ENCODE data around the gene PLXDC2. TPM values are rescaled to one million over a fixed set of nuclear protein-coding genes. Genes with fewer than 3 reads are reported as not detected.

Gene PLXDC2
- total and polyA plus RNA-seq, 2 donors (not counting 1 experiment from before 2014, with no cell fraction given): 4.2 to 5.1 TPM

DNA sequence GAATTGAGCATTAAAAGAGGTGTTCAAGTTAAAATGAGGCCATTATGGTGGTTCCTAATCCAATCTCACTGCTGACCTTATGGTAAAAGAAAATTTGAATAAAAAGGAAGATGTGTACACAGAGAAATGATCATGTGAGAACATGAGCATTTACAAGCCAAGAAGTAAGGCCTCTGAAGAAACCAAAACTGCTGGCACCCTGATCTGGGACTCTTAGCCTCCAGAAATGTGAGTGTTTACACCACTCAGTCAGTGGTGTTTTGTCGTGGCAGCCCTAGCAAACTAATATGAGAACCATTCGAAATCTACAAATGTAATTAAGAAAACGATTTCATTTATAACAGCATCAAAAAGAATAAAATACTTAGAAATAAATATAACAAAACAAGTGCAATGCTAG lies 6.8 kb upstream of the PLXDC2 start:
- H3K27me3 ChIP-seq (ENCODE audit: control insufficient read depth, insufficient read depth, low read length): no peaks in the 10 kb centered on the region
- H3K79me2 ChIP-seq (ENCODE audit: control insufficient read depth, insufficient read depth, low read length): no peaks in the 10 kb centered on the region
- DNase-seq (ENCODE audit: low read depth in 2 of 2): no peak
- H4K20me1 ChIP-seq (ENCODE audit: control insufficient read depth, extremely low read depth, insufficient read depth, low read length): no peaks in the 10 kb centered on the region
- H3K9me3 ChIP-seq (ENCODE audit: control insufficient read depth, insufficient read depth, low read depth, low read length): no peaks in the 10 kb centered on the region
- no peak overlapping the region for H3K27ac ChIP-seq (ENCODE audit: insufficient read depth, low read length)
- no peaks in the 10 kb centered on the region for H3K4me1 ChIP-seq (ENCODE audit: control insufficient read depth, extremely low read depth, insufficient read depth, low read length)
- TF ChIP-seq, protein P1, sequence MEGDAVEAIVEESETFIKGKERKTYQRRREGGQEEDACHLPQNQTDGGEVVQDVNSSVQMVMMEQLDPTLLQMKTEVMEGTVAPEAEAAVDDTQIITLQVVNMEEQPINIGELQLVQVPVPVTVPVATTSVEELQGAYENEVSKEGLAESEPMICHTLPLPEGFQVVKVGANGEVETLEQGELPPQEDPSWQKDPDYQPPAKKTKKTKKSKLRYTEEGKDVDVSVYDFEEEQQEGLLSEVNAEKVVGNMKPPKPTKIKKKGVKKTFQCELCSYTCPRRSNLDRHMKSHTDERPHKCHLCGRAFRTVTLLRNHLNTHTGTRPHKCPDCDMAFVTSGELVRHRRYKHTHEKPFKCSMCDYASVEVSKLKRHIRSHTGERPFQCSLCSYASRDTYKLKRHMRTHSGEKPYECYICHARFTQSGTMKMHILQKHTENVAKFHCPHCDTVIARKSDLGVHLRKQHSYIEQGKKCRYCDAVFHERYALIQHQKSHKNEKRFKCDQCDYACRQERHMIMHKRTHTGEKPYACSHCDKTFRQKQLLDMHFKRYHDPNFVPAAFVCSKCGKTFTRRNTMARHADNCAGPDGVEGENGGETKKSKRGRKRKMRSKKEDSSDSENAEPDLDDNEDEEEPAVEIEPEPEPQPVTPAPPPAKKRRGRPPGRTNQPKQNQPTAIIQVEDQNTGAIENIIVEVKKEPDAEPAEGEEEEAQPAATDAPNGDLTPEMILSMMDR (conservative IDR thresholded peaks at IDR 0.05 in 1 of 2, IDR thresholded peaks at IDR 0.05 in 1 of 2; ENCODE audit: low read depth in 1 of 2, low read length in 2 of 2): no peak
- no peak for TF ChIP-seq EZH2 (IDR thresholded peaks at IDR 0.05; ENCODE audit: low read length, missing control alignments)
- H3K4me3 ChIP-seq (replicated peaks in 1 of 4; ENCODE audit: control extremely low read depth in 1 of 4, insufficient read depth in 1 of 4, low read depth in 3 of 4, low read length in 4 of 4): no peak overlapping the region
- H3K36me3 ChIP-seq (ENCODE audit: control insufficient read depth, insufficient read depth, low read length): no peaks in the 10 kb centered on the region
- no peak overlapping the region for H3K9ac ChIP-seq (ENCODE audit: insufficient read depth, low read length)
- no peak overlapping the region for H3K4me2 ChIP-seq (ENCODE audit: extremely low read depth, insufficient read depth, low read length)
- H2AFZ ChIP-seq (ENCODE audit: low read length): no peak overlapping the region

DNA sequence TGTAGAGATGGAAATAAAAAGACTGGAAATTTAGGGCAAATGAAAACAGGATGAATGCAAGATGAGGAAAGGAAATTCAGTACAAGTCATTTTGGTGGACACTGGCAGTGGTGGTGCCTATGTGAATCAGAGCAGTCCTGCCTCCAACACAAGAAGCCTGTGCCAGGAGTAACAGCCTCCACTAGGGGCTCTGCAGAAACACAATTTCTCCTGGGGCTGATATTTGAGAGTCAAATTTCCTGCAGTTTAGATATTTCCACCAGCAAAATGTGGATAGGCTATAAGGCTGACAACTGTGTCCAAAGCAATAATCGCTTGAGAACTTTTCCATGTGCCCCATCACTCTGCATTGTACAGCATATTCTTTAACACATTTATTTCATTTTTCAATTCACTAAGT lies 4.7 kb upstream of the PLXDC2 start:
- DNase-seq (ENCODE audit: low read depth in 2 of 2): peak; percentile 50 to 66
- no peaks in the 10 kb centered on the region for H3K4me1 ChIP-seq (ENCODE audit: control insufficient read depth, extremely low read depth, insufficient read depth, low read length)
- H3K36me3 ChIP-seq (ENCODE audit: control insufficient read depth, insufficient read depth, low read length): no peaks in the 10 kb centered on the region
- no peak overlapping the region for H2AFZ ChIP-seq (ENCODE audit: low read length)
- H3K27me3 ChIP-seq (ENCODE audit: control insufficient read depth, insufficient read depth, low read length): no peaks in the 10 kb centered on the region
- H3K79me2 ChIP-seq (ENCODE audit: control insufficient read depth, insufficient read depth, low read length): no peaks in the 10 kb centered on the region
- no peak overlapping the region for H3K4me3 ChIP-seq (replicated peaks in 1 of 4; ENCODE audit: control extremely low read depth in 1 of 4, insufficient read depth in 1 of 4, low read depth in 3 of 4, low read length in 4 of 4)
- H3K9me3 ChIP-seq (ENCODE audit: control insufficient read depth, insufficient read depth, low read depth, low read length): no peaks in the 10 kb centered on the region
- H3K9ac ChIP-seq (ENCODE audit: insufficient read depth, low read length): no peak overlapping the region
- no peak overlapping the region for H3K4me2 ChIP-seq (ENCODE audit: extremely low read depth, insufficient read depth, low read length)
- no peak for TF ChIP-seq EZH2 (IDR thresholded peaks at IDR 0.05; ENCODE audit: low read length, missing control alignments)
- TF ChIP-seq, protein P1 (conservative IDR thresholded peaks at IDR 0.05 in 1 of 2, IDR thresholded peaks at IDR 0.05 in 1 of 2; ENCODE audit: low read depth in 1 of 2, low read length in 2 of 2): peak; percentile 58 to 83
- H4K20me1 ChIP-seq (ENCODE audit: control insufficient read depth, extremely low read depth, insufficient read depth, low read length): no peaks in the 10 kb centered on the region
- no peak overlapping the region for H3K27ac ChIP-seq (ENCODE audit: insufficient read depth, low read length)

- Histone ChIP-seq H3K9me3 (ENCODE audit: control insufficient read depth, insufficient read depth, low read depth, low read length) (no peaks in the 10 kb centered on the region), H3K79me2 (ENCODE audit: control insufficient read depth, insufficient read depth, low read length) (no peaks in the 10 kb centered on the region), H3K4me2 (ENCODE audit: extremely low read depth, insufficient read depth, low read length) (no peak overlapping the region), H2AFZ (ENCODE audit: low read length) (no peak overlapping the region), H4K20me1 (ENCODE audit: control insufficient read depth, extremely low read depth, insufficient read depth, low read length) (no peaks in the 10 kb centered on the region), H3K4me1 (ENCODE audit: control insufficient read depth, extremely low read depth, insufficient read depth, low read length) (no peaks in the 10 kb centered on the region), H3K9ac (ENCODE audit: insufficient read depth, low read length) (no peak overlapping the region), H3K4me3 (replicated peaks in 1 of 4; ENCODE audit: control extremely low read depth in 1 of 4, insufficient read depth in 1 of 4, low read depth in 3 of 4, low read length in 4 of 4) (no peak overlapping the region), H3K27me3 (ENCODE audit: control insufficient read depth, insufficient read depth, low read length) (peaks cover 6% of the 10 kb centered on the region), H3K36me3 (ENCODE audit: control insufficient read depth, insufficient read depth, low read length) (no peaks in the 10 kb centered on the region), H3K27ac (ENCODE audit: insufficient read depth, low read length) (no peak overlapping the region)
- TF ChIP-seq EZH2 (IDR thresholded peaks at IDR 0.05; ENCODE audit: low read length, missing control alignments): no peak
- TF ChIP-seq, protein P1 (conservative IDR thresholded peaks at IDR 0.05 in 1 of 2, IDR thresholded peaks at IDR 0.05 in 1 of 2; ENCODE audit: low read depth in 1 of 2, low read length in 2 of 2): no peak
- DNase-seq (ENCODE audit: low read depth in 2 of 2): peak in 1 of 2 donors; percentile 72
These were observed 3.3 kb upstream of the PLXDC2 start for GRCh38 chr10:19812976-19813375.
